GM21576 (cell line): ENCODE results near the gene ANXA10.

Experiments
- ATAC-seq: cut with Tn5 transposase; IDR thresholded peaks from one replicate; pipeline ENCODE4 v1.9.1; 2021; ENCODE audit warnings: mild to moderate bottlenecking, moderate library complexity; ENCODE audit not compliant: unreplicated experiment

ANXA10 gene

GRCh38 chr4:168218645-168219044 lies 126.3 kb downstream of the ANXA10 start:
- ATAC-seq: no peak

- no peak for ATAC-seq
These were observed 128.6 kb downstream of the ANXA10 start for GRCh38 chr4:168220893-168221292.

GRCh38 chr4:168221301-168221700 lies 129.0 kb downstream of the ANXA10 start:
- no peak for ATAC-seq
